Stimulated activated CD8-positive, alpha-beta memory T cell treated with anti-CD3 and anti-CD28 coated beads, Interleukin-12 subunit alpha, Interleukin-12 subunit beta, amount 100 ng/mL, for 4 hours (primary cell): ENCODE measurements around the gene FGFR4.

ENCODE experiments used
- DNase-seq: peaks from one replicate; pipeline ENCODE4 v3.0.0-alpha.2; 2020; ENCODE audit warnings: low read depth

Gene FGFR4

GRCh38 chr5:177132136-177133095 is 45.7 kb downstream of the FGFR4 start:
- peak; percentile 33 for DNase-seq

DNA sequence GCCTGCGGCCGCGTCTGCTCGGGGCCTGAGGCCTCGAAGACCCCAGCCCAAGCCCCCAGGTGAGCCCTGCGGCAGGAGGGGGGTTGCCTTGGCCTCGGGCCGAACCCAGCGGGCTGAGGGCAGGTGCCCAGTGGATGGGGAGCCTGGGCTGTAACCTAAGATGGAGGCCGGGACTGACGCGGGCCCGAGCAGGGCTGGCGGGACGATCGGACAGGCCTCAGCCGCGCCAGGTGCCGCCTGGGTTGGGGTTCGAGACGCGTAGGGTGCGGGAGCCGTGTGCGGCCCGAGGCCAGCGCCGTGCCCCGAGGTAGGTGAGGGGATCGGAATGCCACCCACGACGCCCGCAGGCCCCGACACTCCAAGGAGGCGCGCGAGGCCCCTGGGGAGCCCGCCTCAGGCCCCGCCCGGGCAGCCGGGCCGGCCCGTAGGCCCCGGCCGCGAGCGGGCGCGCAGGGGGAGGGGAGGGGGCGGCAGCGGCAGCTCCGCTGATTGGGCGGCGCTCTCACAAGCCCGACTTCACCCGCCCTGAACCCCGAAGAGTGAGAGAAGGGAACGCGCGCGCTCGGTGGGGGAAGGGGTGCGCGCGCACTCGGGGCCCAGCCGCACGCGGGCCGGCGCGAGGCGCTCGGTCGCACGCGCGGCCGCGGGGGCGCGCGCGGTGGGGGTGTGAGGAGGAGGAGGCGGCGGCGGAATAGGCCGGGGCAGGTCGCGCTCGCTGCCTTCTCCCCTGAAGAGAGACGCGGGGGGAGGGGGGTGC is 46.6 kb downstream of the FGFR4 start, which contains the start of gene NSD1:
TSS of gene NSD1 (plus strand) at position 678 of the 757 bp plus-strand sequence. CDS start 1,331 bp downstream, outside the sequence.
- DNase-seq, result peak; percentile 86

DNA sequence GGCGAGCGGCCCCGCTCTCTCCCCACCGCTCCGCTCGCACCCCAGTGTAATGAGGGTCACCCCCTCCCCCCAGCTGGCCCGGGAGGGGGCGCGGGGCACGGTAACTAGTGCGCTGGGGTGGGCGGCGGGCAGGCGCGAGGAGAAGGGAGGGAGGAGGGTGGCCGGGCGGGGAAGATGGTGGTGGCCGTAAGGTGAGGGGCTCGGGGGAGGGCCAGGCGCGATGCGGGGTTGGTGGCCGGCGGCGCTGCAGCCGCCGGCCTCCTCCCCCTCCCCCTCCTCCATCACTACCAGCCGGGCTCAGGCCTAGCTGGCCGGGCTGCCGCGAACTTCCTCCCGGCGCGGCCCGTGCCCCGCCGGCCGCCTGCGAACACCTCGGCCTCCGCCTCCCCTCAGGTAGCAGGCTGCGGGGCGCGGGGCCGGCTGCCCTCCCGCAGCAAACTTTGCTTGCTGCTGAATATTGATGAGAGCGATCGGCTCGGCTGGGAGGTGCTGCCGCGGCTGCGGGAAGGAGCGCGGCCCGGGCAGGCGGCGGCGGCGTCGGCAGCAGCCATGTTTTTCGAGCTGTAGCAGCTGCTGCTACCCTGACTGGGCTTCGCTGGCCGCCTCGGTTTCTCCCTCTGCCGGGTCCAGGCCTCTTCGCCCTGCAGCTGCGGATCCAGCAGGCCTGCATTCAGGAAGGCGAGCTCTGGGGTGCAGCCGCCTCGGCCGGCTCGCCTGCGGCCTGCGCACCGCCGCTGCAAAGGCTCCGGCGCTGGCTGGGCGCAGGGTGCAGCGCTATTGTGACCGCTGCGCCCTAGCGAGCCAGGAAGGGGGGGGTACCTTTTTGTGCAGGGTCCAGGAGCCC is 47.4 kb downstream of the FGFR4 start:
- DNase-seq, result peak; percentile 33

- DNase-seq, result no peak
Measured at GRCh38 chr5:177134697-177135225, 48.0 kb downstream of the FGFR4 start.

DNA sequence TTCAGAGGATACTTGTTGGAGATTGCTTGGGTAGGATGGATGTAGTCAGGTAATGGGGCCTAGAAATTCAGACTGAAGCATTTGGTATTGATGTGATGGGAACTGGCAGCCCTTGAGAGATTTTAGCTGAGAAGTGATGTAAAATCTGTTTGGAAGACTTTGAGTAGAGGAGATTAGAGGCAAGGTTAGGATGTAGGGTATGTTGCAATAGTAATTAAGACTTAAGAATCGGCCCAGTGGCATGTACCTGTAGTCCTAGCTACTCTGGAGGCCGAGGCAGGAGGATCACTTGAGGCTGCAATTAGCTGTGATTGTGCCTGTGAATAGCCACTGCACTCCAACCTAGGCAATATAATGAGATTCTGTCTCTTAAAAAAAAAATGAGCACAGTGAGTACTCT is 53.6 kb downstream of the FGFR4 start:
- DNase-seq, result no peak

DNA sequence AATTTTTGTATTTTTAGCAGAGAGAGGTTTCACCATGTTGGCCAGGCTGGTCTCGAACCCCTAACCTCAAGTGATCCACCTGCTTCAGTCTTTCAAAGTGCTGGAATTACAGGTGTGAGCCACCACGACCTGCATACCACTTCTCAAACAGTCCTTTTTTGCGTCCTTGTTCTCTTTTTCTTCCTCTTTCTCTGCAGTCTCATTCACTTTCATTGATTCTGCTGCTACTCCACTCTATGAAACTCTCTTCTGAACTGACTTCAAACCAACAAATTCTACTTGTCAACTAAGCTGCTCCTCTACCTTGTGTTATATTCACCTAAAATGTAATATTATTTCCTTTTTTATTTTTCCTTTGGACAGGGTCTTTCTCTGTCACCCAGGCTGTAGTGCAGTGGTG is 54.8 kb downstream of the FGFR4 start:
- DNase-seq, result no peak

DNA sequence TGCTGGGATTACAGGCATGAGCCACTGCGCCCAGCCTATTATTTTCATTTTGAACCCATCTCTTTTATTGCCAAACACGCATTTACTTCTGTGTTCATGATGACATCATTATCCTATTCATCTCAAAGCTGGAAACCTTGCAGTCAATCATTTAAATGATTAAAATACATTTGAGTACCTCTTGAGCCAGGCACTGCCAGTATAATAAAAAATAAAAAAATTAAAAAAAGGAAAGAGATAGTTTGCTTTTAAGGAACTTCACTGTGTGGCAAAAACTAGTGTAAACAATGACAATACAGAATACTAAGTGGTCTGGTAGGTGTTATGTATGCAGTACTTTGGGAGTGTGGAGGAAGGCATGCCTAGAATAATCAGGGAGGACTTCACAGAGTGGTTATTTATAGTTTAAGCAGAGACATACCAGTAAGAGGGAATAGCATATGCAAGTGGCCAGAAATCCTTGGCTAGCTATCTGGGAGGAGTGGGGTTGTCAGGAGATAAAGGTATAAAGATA is 55.4 kb downstream of the FGFR4 start:
- no peak for DNase-seq

- no peak for DNase-seq
Measured at GRCh38 chr5:177142778-177143177, 56.1 kb downstream of the FGFR4 start.

DNA sequence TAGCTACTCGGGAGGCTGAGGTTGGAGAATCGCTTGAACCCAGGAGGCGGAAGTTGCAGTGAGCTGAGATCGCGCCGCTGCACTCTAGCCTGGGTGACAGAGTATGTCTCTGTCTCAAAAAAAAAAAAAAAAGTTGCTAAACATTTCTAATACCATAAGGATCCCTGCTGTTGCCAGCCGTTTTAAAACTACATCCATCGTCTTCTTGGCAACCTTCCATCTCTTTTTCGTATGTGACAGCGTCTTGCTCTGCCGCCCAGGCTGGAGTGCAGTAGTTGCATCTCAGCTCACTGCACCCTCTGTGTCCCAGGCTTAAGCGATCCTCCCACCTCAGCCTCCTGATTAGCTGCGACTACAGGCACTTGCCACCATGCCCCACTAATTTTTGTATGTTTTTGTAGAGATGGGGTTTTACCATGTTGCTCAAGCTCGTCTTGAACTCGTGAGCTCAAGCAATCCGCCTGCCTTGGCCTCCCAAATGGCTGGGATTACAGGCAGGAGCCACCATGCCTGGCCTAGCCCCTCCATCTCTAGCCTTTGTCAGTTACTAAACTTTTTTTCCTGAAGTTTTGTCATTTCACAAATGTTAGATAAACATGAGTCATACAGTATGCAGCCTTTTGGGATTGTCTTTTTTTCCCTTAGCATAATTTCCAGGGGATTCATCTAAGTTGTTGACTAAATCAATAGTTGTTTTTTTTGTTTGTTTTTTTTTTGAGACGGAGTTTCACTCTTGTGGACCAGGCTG is 60.4 kb downstream of the FGFR4 start:
- DNase-seq, result no peak
